ENCODE data around the gene DNAJC10.

Gene DNAJC10

GRCh38 chr2:182792441-182792840, 76.4 kb downstream of the DNAJC10 start:
- Mint-ChIP-seq H3K9me3 (ENCODE audit: low read depth) (no peaks in the 10 kb centered on the region), H3K36me3 (peaks cover 2% of the 10 kb centered on the region), H3K27ac (no peak overlapping the region), H3K4me1 (ENCODE audit: low read depth) (no peaks in the 10 kb centered on the region), H3K27me3 (peaks cover 4% of the 10 kb centered on the region), H3K4me3 (no peak overlapping the region)

GRCh38 chr2:182798736-182799135, 82.7 kb downstream of the DNAJC10 start:
- Mint-ChIP-seq H3K27me3 (peaks cover 16% of the 10 kb centered on the region), H3K36me3 (no peaks in the 10 kb centered on the region), H3K9me3 (ENCODE audit: low read depth) (no peaks in the 10 kb centered on the region), H3K4me3 (no peak overlapping the region), H3K4me1 (ENCODE audit: low read depth) (no peaks in the 10 kb centered on the region), H3K27ac (no peak overlapping the region)

GRCh38 chr2:182804128-182804527, 88.1 kb downstream of the DNAJC10 start:
- Mint-ChIP-seq H3K4me1 (ENCODE audit: low read depth) (no peaks in the 10 kb centered on the region), H3K27me3 (peaks cover 15% of the 10 kb centered on the region), H3K9me3 (ENCODE audit: low read depth) (no peaks in the 10 kb centered on the region), H3K4me3 (no peak overlapping the region), H3K36me3 (no peaks in the 10 kb centered on the region), H3K27ac (no peak overlapping the region)

- no peak overlapping the region for H3K27ac Mint-ChIP-seq
- H3K4me1 Mint-ChIP-seq (ENCODE audit: low read depth) = no peaks in the 10 kb centered on the region
- no peaks in the 10 kb centered on the region for H3K36me3 Mint-ChIP-seq
- H3K27me3 Mint-ChIP-seq = peaks cover 11% of the 10 kb centered on the region
- no peaks in the 10 kb centered on the region for H3K9me3 Mint-ChIP-seq (ENCODE audit: low read depth)
- H3K4me3 Mint-ChIP-seq = no peak overlapping the region
Measured at GRCh38 chr2:182807319-182807718, 91.3 kb downstream of the DNAJC10 start.

GRCh38 chr2:182810087-182810486, 94.0 kb downstream of the DNAJC10 start:
- Mint-ChIP-seq H3K4me3 (no peak overlapping the region), H3K27ac (no peak overlapping the region), H3K4me1 (ENCODE audit: low read depth) (no peaks in the 10 kb centered on the region), H3K36me3 (no peaks in the 10 kb centered on the region), H3K9me3 (ENCODE audit: low read depth) (no peaks in the 10 kb centered on the region), H3K27me3 (peaks cover 8% of the 10 kb centered on the region)

- Mint-ChIP-seq H3K36me3 (no peaks in the 10 kb centered on the region), H3K27me3 (peaks cover 7% of the 10 kb centered on the region), H3K4me3 (no peak overlapping the region), H3K4me1 (ENCODE audit: low read depth) (no peaks in the 10 kb centered on the region), H3K9me3 (ENCODE audit: low read depth) (no peaks in the 10 kb centered on the region), H3K27ac (no peak overlapping the region)
Measured at GRCh38 chr2:182814380-182814779, 98.3 kb downstream of the DNAJC10 start.

- H3K36me3 Mint-ChIP-seq = no peaks in the 10 kb centered on the region
- no peak overlapping the region for H3K4me3 Mint-ChIP-seq
- no peak overlapping the region for H3K27ac Mint-ChIP-seq
- no peaks in the 10 kb centered on the region for H3K4me1 Mint-ChIP-seq (ENCODE audit: low read depth)
- H3K27me3 Mint-ChIP-seq = peaks cover 7% of the 10 kb centered on the region
- H3K9me3 Mint-ChIP-seq (ENCODE audit: low read depth) = no peaks in the 10 kb centered on the region
Measured at GRCh38 chr2:182814804-182815203, 98.7 kb downstream of the DNAJC10 start.

- Mint-ChIP-seq H3K27me3 (peaks cover 4% of the 10 kb centered on the region), H3K36me3 (no peaks in the 10 kb centered on the region), H3K4me1 (ENCODE audit: low read depth) (no peaks in the 10 kb centered on the region), H3K9me3 (ENCODE audit: low read depth) (no peaks in the 10 kb centered on the region), H3K4me3 (no peak overlapping the region), H3K27ac (no peak overlapping the region)
Measured at GRCh38 chr2:182816866-182817265, 100.8 kb downstream of the DNAJC10 start.

GRCh38 chr2:182817558-182817957, 101.5 kb downstream of the DNAJC10 start:
- Mint-ChIP-seq H3K27me3 (peaks cover 1% of the 10 kb centered on the region), H3K4me1 (ENCODE audit: low read depth) (no peaks in the 10 kb centered on the region), H3K36me3 (no peaks in the 10 kb centered on the region), H3K9me3 (ENCODE audit: low read depth) (no peaks in the 10 kb centered on the region), H3K4me3 (no peak overlapping the region), H3K27ac (no peak overlapping the region)

GRCh38 chr2:182818501-182818900, 102.4 kb downstream of the DNAJC10 start:
- H3K27me3 Mint-ChIP-seq = no peaks in the 10 kb centered on the region
- H3K36me3 Mint-ChIP-seq = no peaks in the 10 kb centered on the region
- H3K4me1 Mint-ChIP-seq (ENCODE audit: low read depth) = no peaks in the 10 kb centered on the region
- no peak overlapping the region for H3K4me3 Mint-ChIP-seq
- no peak overlapping the region for H3K27ac Mint-ChIP-seq
- no peaks in the 10 kb centered on the region for H3K9me3 Mint-ChIP-seq (ENCODE audit: low read depth)

- H3K27ac Mint-ChIP-seq = no peak overlapping the region
- H3K4me1 Mint-ChIP-seq (ENCODE audit: low read depth) = no peaks in the 10 kb centered on the region
- H3K27me3 Mint-ChIP-seq = no peaks in the 10 kb centered on the region
- no peak overlapping the region for H3K4me3 Mint-ChIP-seq
- no peaks in the 10 kb centered on the region for H3K9me3 Mint-ChIP-seq (ENCODE audit: low read depth)
- H3K36me3 Mint-ChIP-seq = no peaks in the 10 kb centered on the region
Measured at GRCh38 chr2:182818925-182819324, 102.9 kb downstream of the DNAJC10 start.

GRCh38 chr2:182819412-182819811, 103.4 kb downstream of the DNAJC10 start:
- Mint-ChIP-seq H3K4me1 (ENCODE audit: low read depth) (no peaks in the 10 kb centered on the region), H3K36me3 (no peaks in the 10 kb centered on the region), H3K4me3 (no peak overlapping the region), H3K27me3 (no peaks in the 10 kb centered on the region), H3K9me3 (ENCODE audit: low read depth) (no peaks in the 10 kb centered on the region), H3K27ac (no peak overlapping the region)

- Mint-ChIP-seq H3K27me3 (no peaks in the 10 kb centered on the region), H3K36me3 (no peaks in the 10 kb centered on the region), H3K4me1 (ENCODE audit: low read depth) (no peaks in the 10 kb centered on the region), H3K27ac (no peak overlapping the region), H3K4me3 (no peak overlapping the region), H3K9me3 (ENCODE audit: low read depth) (no peaks in the 10 kb centered on the region)
Measured at GRCh38 chr2:182821182-182821581, 105.1 kb downstream of the DNAJC10 start.

- Mint-ChIP-seq H3K4me1 (ENCODE audit: low read depth) (no peaks in the 10 kb centered on the region), H3K36me3 (no peaks in the 10 kb centered on the region), H3K4me3 (no peak overlapping the region), H3K27me3 (no peaks in the 10 kb centered on the region), H3K9me3 (ENCODE audit: low read depth) (no peaks in the 10 kb centered on the region), H3K27ac (no peak overlapping the region)
Measured at GRCh38 chr2:182822733-182823132, 106.7 kb downstream of the DNAJC10 start.

- H3K9me3 Mint-ChIP-seq (ENCODE audit: low read depth) = no peaks in the 10 kb centered on the region
- no peak overlapping the region for H3K4me3 Mint-ChIP-seq
- no peaks in the 10 kb centered on the region for H3K27me3 Mint-ChIP-seq
- no peak overlapping the region for H3K27ac Mint-ChIP-seq
- H3K36me3 Mint-ChIP-seq = no peaks in the 10 kb centered on the region
- H3K4me1 Mint-ChIP-seq (ENCODE audit: low read depth) = no peaks in the 10 kb centered on the region
Measured at GRCh38 chr2:182824056-182824766, 108.2 kb downstream of the DNAJC10 start.

GRCh38 chr2:182824767-182825158, 108.7 kb downstream of the DNAJC10 start:
- Mint-ChIP-seq H3K27ac (no peak overlapping the region), H3K9me3 (ENCODE audit: low read depth) (no peaks in the 10 kb centered on the region), H3K4me3 (no peak overlapping the region), H3K36me3 (no peaks in the 10 kb centered on the region), H3K27me3 (peaks cover under 1% of the 10 kb centered on the region), H3K4me1 (ENCODE audit: low read depth) (no peaks in the 10 kb centered on the region)
